OCI-LY3 (cell line): ENCODE measurements around the gene CACNA1C.

Source experiments
- H2AFZ ChIP-seq: fragments of 200-600, 300-600 bp; shearing (Covaris generic); 2 replicates; pipeline ENCODE4 v1.6.0; 2014; ENCODE audit warnings: antibody characterized with exemption, low read depth, low read length
- H3K27ac ChIP-seq: fragments of 200-600, 300-600 bp; sonication (generic); 2 replicates; pipeline ENCODE4 v1.5.1; 2014; ENCODE audit warnings: mild to moderate bottlenecking, low read length, moderate library complexity, mixed read lengths
- H3K27me3 ChIP-seq: fragments of 200-600, 300-600 bp; sonication (generic); 2 replicates; pipeline ENCODE4 v1.6.1; 2014; ENCODE audit warnings: low read depth, low read length, mixed read lengths
- H3K36me3 ChIP-seq: fragments of 200-600, 300-600 bp; sonication (generic); replicated peaks from 2 replicates; pipeline ENCODE3; 2014; ENCODE audit warnings: low read depth, low read length, mixed read lengths
- H3K4me1 ChIP-seq: fragments of 300-600, 200-600 bp; sonication (generic); 2 replicates; pipeline ENCODE4 v1.6.1; 2014; ENCODE audit warnings: low read length, mixed read lengths
- H3K4me2 ChIP-seq: fragments of 200-600, 300-600 bp; sonication (generic); 2 replicates; pipeline ENCODE4 v1.6.1; 2014; ENCODE audit warnings: low read length, mixed read lengths
- H3K4me3 ChIP-seq: fragments of 300-600, 200-600 bp; sonication (generic); 2 replicates; pipeline ENCODE4 v1.5.1; 2014; ENCODE audit warnings: antibody characterized with exemption, mild to moderate bottlenecking, low read length, moderate library complexity
- H3K79me2 ChIP-seq: fragments of 300-600, 200-600 bp; shearing (Covaris generic); 2 replicates; pipeline ENCODE4 v1.6.1; 2014; ENCODE audit warnings: mild to moderate bottlenecking, low read length, mixed read lengths
- H3K9ac ChIP-seq: fragments of 300-600, 200-600 bp; shearing (Covaris generic); 2 replicates; pipeline ENCODE4 v1.6.0; 2014; ENCODE audit warnings: mild to moderate bottlenecking, low read length, moderate library complexity
- H3K9me3 ChIP-seq: fragments of 200-600, 300-600 bp; shearing (Covaris generic); 2 replicates; pipeline ENCODE4 v1.6.1; 2014; ENCODE audit warnings: low read length, mixed read lengths; ENCODE audit not compliant: insufficient read depth
- H4K20me1 ChIP-seq: fragments of 200-600, 300-600 bp; sonication (generic); 2 replicates; pipeline ENCODE4 v1.6.1; 2016; ENCODE audit warnings: low read length, mixed read lengths; ENCODE audit not compliant: insufficient read depth
- CTCF ChIP-seq: fragments of 200-600, 300-600 bp; sonication (generic); IDR thresholded peaks from 2 replicates; pipeline ENCODE4 v1.5.1; 2014; ENCODE audit warnings: antibody characterized with exemption, low read length, low read depth
- EZH2phosphoT487 ChIP-seq: fragments of 200-600 bp; shearing (Covaris generic); IDR thresholded peaks from 2 replicates; pipeline ENCODE4 v1.6.1; 2018; ENCODE audit warnings: antibody characterized with exemption, mixed run types, low read depth

CACNA1C gene

GRCh38 chr12:2347844-2348481, 295.2 kb downstream of the CACNA1C start:
- Histone ChIP-seq H3K79me2 (no peaks in the 10 kb centered on the region), H4K20me1 (no peaks in the 10 kb centered on the region; the same call in 1 of the 2 replicates), H3K4me3 (no peak overlapping the region), H3K4me1 (no peaks in the 10 kb centered on the region), H3K9me3 (no peaks in the 10 kb centered on the region), H3K9ac (no peak overlapping the region), H3K4me2 (no peak overlapping the region), H2AFZ (no peak overlapping the region), H3K27me3 (peaks cover 52% of the 10 kb centered on the region), H3K36me3 (no peaks in the 10 kb centered on the region), H3K27ac (no peak overlapping the region)
- TF ChIP-seq EZH2phosphoT487 (no peak), CTCF (no peak)

- H3K9ac ChIP-seq = no peak overlapping the region
- H4K20me1 ChIP-seq = no peaks in the 10 kb centered on the region; the same call in 1 of the 2 replicates
- no peak overlapping the region for H3K4me2 ChIP-seq
- H3K4me1 ChIP-seq = no peaks in the 10 kb centered on the region
- no peaks in the 10 kb centered on the region for H3K79me2 ChIP-seq
- H2AFZ ChIP-seq = no peak overlapping the region
- H3K4me3 ChIP-seq = no peak overlapping the region
- H3K9me3 ChIP-seq = no peaks in the 10 kb centered on the region
- H3K36me3 ChIP-seq = no peaks in the 10 kb centered on the region
- TF ChIP-seq EZH2phosphoT487 (no peak), CTCF (no peak)
- H3K27me3 ChIP-seq = peaks cover 47% of the 10 kb centered on the region
- no peak overlapping the region for H3K27ac ChIP-seq
Observed at GRCh38 chr12:2348482-2348852, 295.7 kb downstream of the CACNA1C start.

GRCh38 chr12:2351161-2351560, 298.4 kb downstream of the CACNA1C start:
- no peak overlapping the region for H3K27ac ChIP-seq
- TF ChIP-seq EZH2phosphoT487 (no peak), CTCF (no peak)
- no peak overlapping the region for H3K9ac ChIP-seq
- no peak overlapping the region for H3K4me3 ChIP-seq
- no peak overlapping the region for H2AFZ ChIP-seq
- peaks cover 45% of the 10 kb centered on the region for H3K27me3 ChIP-seq
- no peaks in the 10 kb centered on the region; the same call in 1 of the 2 replicates for H4K20me1 ChIP-seq
- H3K4me2 ChIP-seq = no peak overlapping the region
- no peaks in the 10 kb centered on the region for H3K4me1 ChIP-seq
- H3K36me3 ChIP-seq = no peaks in the 10 kb centered on the region
- H3K9me3 ChIP-seq = no peaks in the 10 kb centered on the region
- H3K79me2 ChIP-seq = no peaks in the 10 kb centered on the region

GRCh38 chr12:2352203-2352602, 299.4 kb downstream of the CACNA1C start:
- H3K9me3 ChIP-seq = no peaks in the 10 kb centered on the region
- H2AFZ ChIP-seq = no peak overlapping the region
- no peak overlapping the region for H3K4me3 ChIP-seq
- no peak overlapping the region for H3K4me2 ChIP-seq
- TF ChIP-seq EZH2phosphoT487 (no peak), CTCF (no peak)
- no peaks in the 10 kb centered on the region; the same call in 1 of the 2 replicates for H4K20me1 ChIP-seq
- H3K9ac ChIP-seq = no peak overlapping the region
- no peaks in the 10 kb centered on the region for H3K79me2 ChIP-seq
- no peaks in the 10 kb centered on the region for H3K4me1 ChIP-seq
- no peak overlapping the region for H3K27ac ChIP-seq
- peaks cover 37% of the 10 kb centered on the region for H3K27me3 ChIP-seq
- H3K36me3 ChIP-seq = no peaks in the 10 kb centered on the region
